SK-N-SH (cell line): ENCODE results near the gene EML1. TPM values are rescaled to one million over a fixed set of nuclear protein-coding genes. Genes with fewer than 3 reads are reported as not detected.

Experiments
- CTCF ChIA-PET: fragments of 300-600, 350-600 bp; formaldehyde crosslinking; extraction: SDS; loops from one replicate; lab custom pipeline; 2021; lab: Yijun Ruan, JAX
- POLR2A ChIA-PET: fragments of 350-600 bp; sonication (Branson Sonifier 250); formaldehyde crosslinking; extraction: SDS; loops from one replicate; lab custom pipeline; 2020; ENCODE audit warnings: antibody characterized with exemption, inconsistent platforms; lab: Yijun Ruan, JAX
- DNase-seq: peaks from one replicate; pipeline ENCODE4 v3.0.0; 2012
- H2AFZ ChIP-seq: fragments of 200-600 bp; sonication (generic); 2 replicates; pipeline ENCODE4 v1.8.1; 2016; ENCODE audit warnings: antibody characterized with exemption, mild to moderate bottlenecking, low read depth
- H3F3A ChIP-seq: fragments of 200-600 bp; sonication (generic); replicated peaks from 2 replicates; pipeline ENCODE3; 2016; ENCODE audit warnings: antibody characterized with exemption, mild to moderate bottlenecking; ENCODE audit not compliant: insufficient read depth
- H3K27ac ChIP-seq, 2 experiments: fragments of 200-500 bp in 1 of 2; fragments of 200-600 bp in 1 of 2; sonication (Bioruptor generic) in 1 of 2; sonication (generic), shearing (Covaris generic) in 1 of 2; 2 replicates each; pipeline versions ENCODE4 v1.5.1 to v1.6.1; 2014 to 2016; ENCODE audit warnings: low read depth in 2 of 2, inconsistent platforms in 1 of 2, low read length in 1 of 2, mild to moderate bottlenecking in 1 of 2, mixed read lengths in 1 of 2
- H3K27me3 ChIP-seq: fragments of 200-600 bp; sonication (generic), shearing (Covaris generic); 2 replicates; pipeline ENCODE4 v1.6.1; 2016; ENCODE audit warnings: mixed run types; ENCODE audit not compliant: insufficient read depth
- H3K36me3 ChIP-seq, 2 experiments: fragments of 200-500 bp in 1 of 2; fragments of 200-600 bp in 1 of 2; sonication (Bioruptor generic) in 1 of 2; sonication (generic) in 1 of 2; replicated peaks in 1 of 2; 2 replicates each; pipeline versions ENCODE3 to v1.5.1; 2014 to 2016; ENCODE audit warnings: low read length in 1 of 2, mild to moderate bottlenecking in 1 of 2; ENCODE audit not compliant: insufficient read depth in 2 of 2, control insufficient read depth in 1 of 2
- H3K4me1 ChIP-seq, 2 experiments: fragments of 200-500 bp in 1 of 2; fragments of 200-600 bp in 1 of 2; sonication (Bioruptor generic) in 1 of 2; sonication (generic), shearing (Covaris generic) in 1 of 2; 2 replicates each; pipeline versions ENCODE4 v1.5.1 to v1.6.1; 2014 to 2016; ENCODE audit warnings: low read depth in 1 of 2, low read length in 1 of 2, mixed run types in 1 of 2; ENCODE audit not compliant: insufficient read depth in 2 of 2, control insufficient read depth in 1 of 2
- H3K4me2 ChIP-seq: fragments of 200-600 bp; sonication (generic), shearing (Covaris generic); 2 replicates; pipeline ENCODE4 v1.6.1; 2017; ENCODE audit warnings: mixed run types
- H3K4me3 ChIP-seq, 2 experiments: fragments of 200-500 bp in 1 of 2; fragments of 200-600 bp in 1 of 2; sonication (Bioruptor generic) in 1 of 2; sonication (generic), shearing (Covaris generic) in 1 of 2; 2 replicates each; pipeline versions ENCODE4 v1.5.1 to v1.8.1; 2014 to 2016; ENCODE audit warnings: low read depth in 2 of 2, inconsistent platforms in 1 of 2, low read length in 1 of 2, mild to moderate bottlenecking in 1 of 2, mixed read lengths in 1 of 2, moderate library complexity in 1 of 2
- H3K79me2 ChIP-seq: fragments of 200-600 bp; sonication (generic); 2 replicates; pipeline ENCODE4 v1.8.1; 2017; ENCODE audit warnings: mild to moderate bottlenecking; ENCODE audit not compliant: insufficient read depth
- H3K9ac ChIP-seq: fragments of 200-600 bp; sonication (generic); 2 replicates; pipeline ENCODE4 v1.6.1; 2017; ENCODE audit warnings: mixed run types
- H3K9me2 ChIP-seq: fragments of 200-600 bp; sonication (generic); 2 replicates; pipeline ENCODE4 v1.6.1; 2017; ENCODE audit warnings: mixed run types
- H3K9me3 ChIP-seq: fragments of 200-600 bp; sonication (generic); 2 replicates; pipeline ENCODE4 v1.6.1; 2017; ENCODE audit warnings: mixed run types, mild to moderate bottlenecking, moderate library complexity
- H4K20me1 ChIP-seq: fragments of 200-600 bp; sonication (generic); 2 replicates; pipeline ENCODE4 v1.6.1; 2017; ENCODE audit warnings: mild to moderate bottlenecking, mixed run types; ENCODE audit not compliant: insufficient read depth
- EP300 ChIP-seq, 2 experiments: IDR thresholded peaks; 2 replicates each; pipeline versions ENCODE4 v1.4.0 to v1.6.1; 2012; ENCODE audit warnings: borderline replicate concordance in 1 of 2, low read depth in 1 of 2, low read length in 1 of 2
- FOXJ3 ChIP-seq: sonication (generic); formaldehyde crosslinking; IDR thresholded peaks from 2 replicates; pipeline ENCODE4 v1.5.1; 2020; ENCODE audit warnings: mild to moderate bottlenecking, missing genetic modification reagents
- FOXM1 ChIP-seq: IDR thresholded peaks from 2 replicates; pipeline ENCODE4 v1.4.0; 2012; ENCODE audit warnings: low read depth, mild to moderate bottlenecking
- JUND ChIP-seq: IDR thresholded peaks from 2 replicates; pipeline ENCODE4 v1.4.0; 2012
- MXI1 ChIP-seq: IDR thresholded peaks from 2 replicates; pipeline ENCODE4 v1.6.1; 2012; ENCODE audit warnings: mild to moderate bottlenecking, low read depth, low read length, improper control_type of control experiment
- NFIC ChIP-seq: IDR thresholded peaks from 2 replicates; pipeline ENCODE4 v1.4.0; 2012; ENCODE audit warnings: borderline replicate concordance
- NRF1 ChIP-seq: IDR thresholded peaks from 2 replicates; pipeline ENCODE4 v1.6.1; 2012; ENCODE audit warnings: low read depth, mild to moderate bottlenecking, low read length
- POLR2AphosphoS5 ChIP-seq: IDR thresholded peaks from 2 replicates; pipeline ENCODE4 v1.6.1; 2012; ENCODE audit warnings: low read depth, low read length
- RXRA ChIP-seq: IDR thresholded peaks from 2 replicates; pipeline ENCODE4 v1.4.0; 2012; ENCODE audit warnings: low read depth, mild to moderate bottlenecking, borderline replicate concordance
- SMC3 ChIP-seq: IDR thresholded peaks from 2 replicates; pipeline ENCODE4 v1.6.1; 2012; ENCODE audit warnings: low read depth, low read length, improper control_type of control experiment
- TAF1 ChIP-seq: IDR thresholded peaks from 2 replicates; pipeline ENCODE4 v1.6.1; 2012; ENCODE audit warnings: low read depth, mild to moderate bottlenecking, low read length, moderate library complexity, borderline replicate concordance
- TCF12 ChIP-seq: IDR thresholded peaks from 2 replicates; pipeline ENCODE4 v1.4.0; 2012
- TEAD4 ChIP-seq: IDR thresholded peaks from 2 replicates; pipeline ENCODE4 v1.4.0; 2012; ENCODE audit warnings: mild to moderate bottlenecking, borderline replicate concordance; ENCODE audit not compliant: insufficient read depth
- YY1 ChIP-seq: IDR thresholded peaks from 2 replicates; pipeline ENCODE4 v1.4.0; 2012; ENCODE audit warnings: low read depth, mild to moderate bottlenecking
- WGBS: methylation state at CpG from one replicate; pipeline ENCODE4 v1.1.6; 2017; ENCODE audit warnings: low lambda C conversion rate; 5-methylcytosine and 5-hydroxymethylcytosine counted together
- polyA plus RNA-seq, 3 experiments: library from polyadenylated mRNA; depleted of rRNA; stranded (reverse); fragments of >200 nt; gene quantifications; 2 replicates each; pipeline ENCODE4 v1.2.3, GENCODE V29; 2012
- TF ChIP-seq, protein P1 (sequence below): IDR thresholded peaks from 2 replicates; pipeline ENCODE4 v1.4.0; 2012; ENCODE audit warnings: low read depth, borderline replicate concordance
- TF ChIP-seq, protein P2 (sequence below): IDR thresholded peaks from 2 replicates; pipeline ENCODE4 v1.4.0; 2012; ENCODE audit warnings: low read depth
- TF ChIP-seq, protein P3 (sequence below): IDR thresholded peaks from 2 replicates; pipeline ENCODE4 v1.6.1; 2012; ENCODE audit warnings: mild to moderate bottlenecking, low read depth, low read length, moderate library complexity
- TF ChIP-seq, protein P4 (sequence below): IDR thresholded peaks from 2 replicates; pipeline ENCODE4 v1.4.0; 2012; ENCODE audit warnings: low read depth, borderline replicate concordance
- TF ChIP-seq, protein P5 (sequence below): fragments of 200-600 bp; sonication (generic); IDR thresholded peaks from 2 replicates; pipeline ENCODE4 v1.6.1; 2017; ENCODE audit warnings: antibody characterized with exemption, mild to moderate bottlenecking, moderate library complexity

EML1 gene
- polyA plus RNA-seq, 1 of the 3 experiments (the other 2 are of a cell fraction), result 6.3 TPM

DNA sequence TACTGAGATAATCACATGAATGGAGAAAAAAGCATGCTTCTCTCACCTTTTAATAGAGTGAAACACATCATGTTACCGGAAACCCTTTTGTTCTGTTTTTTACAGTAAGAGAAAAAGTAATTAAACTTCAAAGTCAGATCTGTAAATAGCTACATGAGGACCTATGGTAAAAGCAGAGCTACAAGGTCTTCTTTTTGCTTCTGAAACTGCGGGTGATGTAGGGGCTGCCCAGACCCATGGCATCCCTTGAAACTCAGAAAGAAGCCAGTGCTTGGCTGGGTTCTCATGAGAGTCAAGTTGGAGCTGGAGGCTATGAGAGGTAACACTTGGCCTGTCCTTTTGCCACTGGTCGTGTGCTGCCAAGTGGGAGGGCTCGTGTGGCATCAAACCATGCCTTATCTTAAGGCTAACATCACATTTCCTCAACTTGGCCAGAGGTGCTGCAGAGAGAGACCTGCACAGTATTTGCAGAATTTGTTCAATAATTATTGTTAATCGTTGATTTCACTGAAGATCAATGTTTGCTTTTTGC is 47.6 kb downstream of the EML1 start:
- Histone ChIP-seq H3K4me1 (peaks cover 2 to 6% of the 10 kb centered on the region in 2 experiments; a peak in 2 of 4 replicates), H3K27me3 (no peaks in the 10 kb centered on the region), H3K79me2 (peaks cover under 1% of the 10 kb centered on the region; the same call in 1 of the 2 replicates), H3K9me3 (no peaks in the 10 kb centered on the region), H4K20me1 (no peaks in the 10 kb centered on the region; the same call in 1 of the 2 replicates), H3K4me2 (no peak overlapping the region), H3K9ac (no peak overlapping the region), H3K9me2 (no peaks in the 10 kb centered on the region), H3K4me3 (no peak overlapping the region), H3K27ac (no peak overlapping the region), H3F3A (no peaks in the 10 kb centered on the region), H2AFZ (no peak overlapping the region), H3K36me3 (no peaks in the 10 kb centered on the region)
- CTCF ChIA-PET, result interaction anchor here (0.7 to 1.6 kb wide), 2 partner anchors 10 to 19 kb away, joined by 3 to 4 read pairs; no protein-coding TSS in a partner anchor
- POLR2A ChIA-PET, result no interaction called here
- no peak for TF ChIP-seq YY1
- TF ChIP-seq POLR2AphosphoS5, result no peak
- no peak for TF ChIP-seq RXRA
- TF ChIP-seq, protein P1, sequence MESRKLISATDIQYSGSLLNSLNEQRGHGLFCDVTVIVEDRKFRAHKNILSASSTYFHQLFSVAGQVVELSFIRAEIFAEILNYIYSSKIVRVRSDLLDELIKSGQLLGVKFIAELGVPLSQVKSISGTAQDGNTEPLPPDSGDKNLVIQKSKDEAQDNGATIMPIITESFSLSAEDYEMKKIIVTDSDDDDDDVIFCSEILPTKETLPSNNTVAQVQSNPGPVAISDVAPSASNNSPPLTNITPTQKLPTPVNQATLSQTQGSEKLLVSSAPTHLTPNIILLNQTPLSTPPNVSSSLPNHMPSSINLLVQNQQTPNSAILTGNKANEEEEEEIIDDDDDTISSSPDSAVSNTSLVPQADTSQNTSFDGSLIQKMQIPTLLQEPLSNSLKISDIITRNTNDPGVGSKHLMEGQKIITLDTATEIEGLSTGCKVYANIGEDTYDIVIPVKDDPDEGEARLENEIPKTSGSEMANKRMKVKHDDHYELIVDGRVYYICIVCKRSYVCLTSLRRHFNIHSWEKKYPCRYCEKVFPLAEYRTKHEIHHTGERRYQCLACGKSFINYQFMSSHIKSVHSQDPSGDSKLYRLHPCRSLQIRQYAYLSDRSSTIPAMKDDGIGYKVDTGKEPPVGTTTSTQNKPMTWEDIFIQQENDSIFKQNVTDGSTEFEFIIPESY, result no peak
- no peak for TF ChIP-seq NRF1
- TF ChIP-seq FOXJ3, result no peak
- no peak for TF ChIP-seq FOXM1
- TF ChIP-seq JUND, result no peak
- no peak for TF ChIP-seq TEAD4
- TF ChIP-seq EP300 (IDR thresholded peaks at IDR 0.05; ENCODE audit: borderline replicate concordance in 1 of 2, low read depth in 1 of 2, low read length in 1 of 2), result no peak
- TF ChIP-seq TAF1, result no peak
- TF ChIP-seq, protein P2, sequence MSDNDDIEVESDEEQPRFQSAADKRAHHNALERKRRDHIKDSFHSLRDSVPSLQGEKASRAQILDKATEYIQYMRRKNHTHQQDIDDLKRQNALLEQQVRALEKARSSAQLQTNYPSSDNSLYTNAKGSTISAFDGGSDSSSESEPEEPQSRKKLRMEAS, result no peak
- TF ChIP-seq, protein P3, sequence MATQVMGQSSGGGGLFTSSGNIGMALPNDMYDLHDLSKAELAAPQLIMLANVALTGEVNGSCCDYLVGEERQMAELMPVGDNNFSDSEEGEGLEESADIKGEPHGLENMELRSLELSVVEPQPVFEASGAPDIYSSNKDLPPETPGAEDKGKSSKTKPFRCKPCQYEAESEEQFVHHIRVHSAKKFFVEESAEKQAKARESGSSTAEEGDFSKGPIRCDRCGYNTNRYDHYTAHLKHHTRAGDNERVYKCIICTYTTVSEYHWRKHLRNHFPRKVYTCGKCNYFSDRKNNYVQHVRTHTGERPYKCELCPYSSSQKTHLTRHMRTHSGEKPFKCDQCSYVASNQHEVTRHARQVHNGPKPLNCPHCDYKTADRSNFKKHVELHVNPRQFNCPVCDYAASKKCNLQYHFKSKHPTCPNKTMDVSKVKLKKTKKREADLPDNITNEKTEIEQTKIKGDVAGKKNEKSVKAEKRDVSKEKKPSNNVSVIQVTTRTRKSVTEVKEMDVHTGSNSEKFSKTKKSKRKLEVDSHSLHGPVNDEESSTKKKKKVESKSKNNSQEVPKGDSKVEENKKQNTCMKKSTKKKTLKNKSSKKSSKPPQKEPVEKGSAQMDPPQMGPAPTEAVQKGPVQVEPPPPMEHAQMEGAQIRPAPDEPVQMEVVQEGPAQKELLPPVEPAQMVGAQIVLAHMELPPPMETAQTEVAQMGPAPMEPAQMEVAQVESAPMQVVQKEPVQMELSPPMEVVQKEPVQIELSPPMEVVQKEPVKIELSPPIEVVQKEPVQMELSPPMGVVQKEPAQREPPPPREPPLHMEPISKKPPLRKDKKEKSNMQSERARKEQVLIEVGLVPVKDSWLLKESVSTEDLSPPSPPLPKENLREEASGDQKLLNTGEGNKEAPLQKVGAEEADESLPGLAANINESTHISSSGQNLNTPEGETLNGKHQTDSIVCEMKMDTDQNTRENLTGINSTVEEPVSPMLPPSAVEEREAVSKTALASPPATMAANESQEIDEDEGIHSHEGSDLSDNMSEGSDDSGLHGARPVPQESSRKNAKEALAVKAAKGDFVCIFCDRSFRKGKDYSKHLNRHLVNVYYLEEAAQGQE, result no peak
- no peak for TF ChIP-seq NFIC
- TF ChIP-seq MXI1, result no peak
- TF ChIP-seq, protein P4, sequence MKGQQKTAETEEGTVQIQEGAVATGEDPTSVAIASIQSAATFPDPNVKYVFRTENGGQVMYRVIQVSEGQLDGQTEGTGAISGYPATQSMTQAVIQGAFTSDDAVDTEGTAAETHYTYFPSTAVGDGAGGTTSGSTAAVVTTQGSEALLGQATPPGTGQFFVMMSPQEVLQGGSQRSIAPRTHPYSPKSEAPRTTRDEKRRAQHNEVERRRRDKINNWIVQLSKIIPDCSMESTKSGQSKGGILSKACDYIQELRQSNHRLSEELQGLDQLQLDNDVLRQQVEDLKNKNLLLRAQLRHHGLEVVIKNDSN, result no peak
- TF ChIP-seq TCF12, result no peak
- TF ChIP-seq, protein P5, sequence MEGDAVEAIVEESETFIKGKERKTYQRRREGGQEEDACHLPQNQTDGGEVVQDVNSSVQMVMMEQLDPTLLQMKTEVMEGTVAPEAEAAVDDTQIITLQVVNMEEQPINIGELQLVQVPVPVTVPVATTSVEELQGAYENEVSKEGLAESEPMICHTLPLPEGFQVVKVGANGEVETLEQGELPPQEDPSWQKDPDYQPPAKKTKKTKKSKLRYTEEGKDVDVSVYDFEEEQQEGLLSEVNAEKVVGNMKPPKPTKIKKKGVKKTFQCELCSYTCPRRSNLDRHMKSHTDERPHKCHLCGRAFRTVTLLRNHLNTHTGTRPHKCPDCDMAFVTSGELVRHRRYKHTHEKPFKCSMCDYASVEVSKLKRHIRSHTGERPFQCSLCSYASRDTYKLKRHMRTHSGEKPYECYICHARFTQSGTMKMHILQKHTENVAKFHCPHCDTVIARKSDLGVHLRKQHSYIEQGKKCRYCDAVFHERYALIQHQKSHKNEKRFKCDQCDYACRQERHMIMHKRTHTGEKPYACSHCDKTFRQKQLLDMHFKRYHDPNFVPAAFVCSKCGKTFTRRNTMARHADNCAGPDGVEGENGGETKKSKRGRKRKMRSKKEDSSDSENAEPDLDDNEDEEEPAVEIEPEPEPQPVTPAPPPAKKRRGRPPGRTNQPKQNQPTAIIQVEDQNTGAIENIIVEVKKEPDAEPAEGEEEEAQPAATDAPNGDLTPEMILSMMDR, result no peak
- no peak for TF ChIP-seq SMC3
- no peak for DNase-seq
- WGBS, result 72% methylated on average over 5 of the region's 5 CpGs
